ENCODE results near the gene HERPUD1. TPM values are rescaled to one million over a fixed set of nuclear protein-coding genes. Genes with fewer than 3 reads are reported as not detected.

HERPUD1 gene
- total and polyA plus RNA-seq, 2 donors from 2014 or later, result 209 to 234 TPM

DNA sequence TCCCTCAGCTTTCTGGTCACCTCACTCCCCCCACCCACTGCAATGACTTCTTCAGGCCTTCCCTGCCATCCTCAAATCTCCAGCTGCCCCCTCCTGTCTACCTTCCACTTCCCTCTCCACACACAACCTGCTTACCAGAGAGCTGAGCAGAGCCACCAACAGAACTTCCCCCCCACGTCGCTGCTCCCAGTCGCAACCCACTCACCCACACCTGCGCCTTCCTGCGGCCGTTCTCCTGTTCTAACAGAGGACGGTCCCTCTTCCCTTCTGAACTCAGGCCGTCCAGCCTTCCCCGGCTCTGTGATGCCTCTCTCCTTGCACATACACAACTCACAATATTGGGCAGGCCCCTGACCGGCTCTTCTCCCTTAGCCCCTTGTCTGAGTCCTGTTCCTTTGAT is 43.8 kb downstream of the HERPUD1 start:
- no peaks in the 10 kb centered on the region for H3K36me3 ChIP-seq (ENCODE audit: control insufficient read depth in 2 of 3, insufficient read depth in 3 of 3, low read length in 3 of 3)
- intact Hi-C loops (cut with DNase I), result loop anchor here (10.0 kb wide), 1 partner anchor 69 kb away; no protein-coding TSS in a partner anchor
- H3K9ac ChIP-seq (ENCODE audit: low read length in 3 of 3), result no peak overlapping the region
- no peak for FAIRE-seq
- peaks cover 0 to 3% (median 0%) of the 10 kb centered on the region in 3 donors for H3K4me1 ChIP-seq (ENCODE audit: control insufficient read depth in 2 of 3, insufficient read depth in 2 of 3, low read depth in 1 of 3, low read length in 3 of 3)
- H3K27ac ChIP-seq (ENCODE audit: low read depth in 2 of 2, low read length in 2 of 2), result no peak overlapping the region
- H3K4me3 ChIP-seq (ENCODE audit: low read length in 3 of 3), result no peak overlapping the region
- H3K27me3 ChIP-seq (ENCODE audit: control insufficient read depth, insufficient read depth, low read length), result no peaks in the 10 kb centered on the region
- TF ChIP-seq, protein P1, sequence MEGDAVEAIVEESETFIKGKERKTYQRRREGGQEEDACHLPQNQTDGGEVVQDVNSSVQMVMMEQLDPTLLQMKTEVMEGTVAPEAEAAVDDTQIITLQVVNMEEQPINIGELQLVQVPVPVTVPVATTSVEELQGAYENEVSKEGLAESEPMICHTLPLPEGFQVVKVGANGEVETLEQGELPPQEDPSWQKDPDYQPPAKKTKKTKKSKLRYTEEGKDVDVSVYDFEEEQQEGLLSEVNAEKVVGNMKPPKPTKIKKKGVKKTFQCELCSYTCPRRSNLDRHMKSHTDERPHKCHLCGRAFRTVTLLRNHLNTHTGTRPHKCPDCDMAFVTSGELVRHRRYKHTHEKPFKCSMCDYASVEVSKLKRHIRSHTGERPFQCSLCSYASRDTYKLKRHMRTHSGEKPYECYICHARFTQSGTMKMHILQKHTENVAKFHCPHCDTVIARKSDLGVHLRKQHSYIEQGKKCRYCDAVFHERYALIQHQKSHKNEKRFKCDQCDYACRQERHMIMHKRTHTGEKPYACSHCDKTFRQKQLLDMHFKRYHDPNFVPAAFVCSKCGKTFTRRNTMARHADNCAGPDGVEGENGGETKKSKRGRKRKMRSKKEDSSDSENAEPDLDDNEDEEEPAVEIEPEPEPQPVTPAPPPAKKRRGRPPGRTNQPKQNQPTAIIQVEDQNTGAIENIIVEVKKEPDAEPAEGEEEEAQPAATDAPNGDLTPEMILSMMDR (IDR thresholded peaks at IDR 0.05; ENCODE audit: borderline replicate concordance, extremely low read depth, insufficient read depth), result no peak
- no peaks in the 10 kb centered on the region for H3K9me3 ChIP-seq (ENCODE audit: control insufficient read depth in 2 of 3, insufficient read depth in 1 of 3, low read length in 3 of 3)
- DNase-seq, result no peak

- H3K27me3 ChIP-seq (ENCODE audit: control insufficient read depth, insufficient read depth, low read length), result no peaks in the 10 kb centered on the region
- H3K9ac ChIP-seq (ENCODE audit: low read length in 3 of 3), result no peak overlapping the region
- FAIRE-seq (no peak), DNase-seq (no peak)
- H3K4me3 ChIP-seq (ENCODE audit: low read length in 3 of 3), result no peak overlapping the region
- no peaks in the 10 kb centered on the region for H3K4me1 ChIP-seq (ENCODE audit: control insufficient read depth in 2 of 3, insufficient read depth in 2 of 3, low read depth in 1 of 3, low read length in 3 of 3)
- no peak overlapping the region for H3K27ac ChIP-seq (ENCODE audit: low read depth in 2 of 2, low read length in 2 of 2)
- no peaks in the 10 kb centered on the region for H3K9me3 ChIP-seq (ENCODE audit: control insufficient read depth in 2 of 3, insufficient read depth in 1 of 3, low read length in 3 of 3)
- H3K36me3 ChIP-seq (ENCODE audit: control insufficient read depth in 2 of 3, insufficient read depth in 3 of 3, low read length in 3 of 3), result no peaks in the 10 kb centered on the region
- intact Hi-C loops (cut with DNase I), result loop anchor here (10.0 kb wide), 1 partner anchor 68 kb away; no protein-coding TSS in a partner anchor
- TF ChIP-seq, protein P1 (IDR thresholded peaks at IDR 0.05; ENCODE audit: borderline replicate concordance, extremely low read depth, insufficient read depth), result no peak
Measured at GRCh38 chr16:56977216-56977615, 45.3 kb downstream of the HERPUD1 start.

- intact Hi-C loops (cut with DNase I), result loop anchor here (10.0 kb wide), 1 partner anchor 67 kb away; no protein-coding TSS in a partner anchor
- Histone ChIP-seq H3K27me3 (ENCODE audit: control insufficient read depth, insufficient read depth, low read length) (no peaks in the 10 kb centered on the region), H3K9ac (ENCODE audit: low read length in 3 of 3) (no peak overlapping the region), H3K9me3 (ENCODE audit: control insufficient read depth in 2 of 3, insufficient read depth in 1 of 3, low read length in 3 of 3) (no peaks in the 10 kb centered on the region), H3K27ac (ENCODE audit: low read depth in 2 of 2, low read length in 2 of 2) (no peak overlapping the region), H3K4me3 (ENCODE audit: low read length in 3 of 3) (no peak overlapping the region), H3K36me3 (ENCODE audit: control insufficient read depth in 2 of 3, insufficient read depth in 3 of 3, low read length in 3 of 3) (no peaks in the 10 kb centered on the region), H3K4me1 (ENCODE audit: control insufficient read depth in 2 of 3, insufficient read depth in 2 of 3, low read depth in 1 of 3, low read length in 3 of 3) (no peaks in the 10 kb centered on the region)
- TF ChIP-seq, protein P1 (IDR thresholded peaks at IDR 0.05; ENCODE audit: borderline replicate concordance, extremely low read depth, insufficient read depth), result no peak
- no peak for DNase-seq
- no peak for FAIRE-seq
Measured at GRCh38 chr16:56977823-56978430, 46.0 kb downstream of the HERPUD1 start.

- Histone ChIP-seq H3K9ac (ENCODE audit: low read length in 3 of 3) (no peak overlapping the region), H3K27ac (ENCODE audit: low read depth in 2 of 2, low read length in 2 of 2) (no peak overlapping the region)
Measured at GRCh38 chr16:56980201-56980535, 48.2 kb downstream of the HERPUD1 start.

More at GRCh38 chr16:56980201-56980535, 48.2 kb downstream of the HERPUD1 start:
- H3K9me3 ChIP-seq (ENCODE audit: control insufficient read depth in 2 of 3, insufficient read depth in 1 of 3, low read length in 3 of 3), result no peaks in the 10 kb centered on the region
- no peak for DNase-seq
- TF ChIP-seq, protein P1 (IDR thresholded peaks at IDR 0.05; ENCODE audit: borderline replicate concordance, extremely low read depth, insufficient read depth), result no peak
- no peak for FAIRE-seq
- peaks cover 0 to 4% (median 0%) of the 10 kb centered on the region in 3 donors for H3K4me1 ChIP-seq (ENCODE audit: control insufficient read depth in 2 of 3, insufficient read depth in 2 of 3, low read depth in 1 of 3, low read length in 3 of 3)
- no peaks in the 10 kb centered on the region for H3K27me3 ChIP-seq (ENCODE audit: control insufficient read depth, insufficient read depth, low read length)
- intact Hi-C loops (cut with DNase I), result no loop called here
- H3K4me3 ChIP-seq (ENCODE audit: low read length in 3 of 3), result no peak overlapping the region
- H3K36me3 ChIP-seq (ENCODE audit: control insufficient read depth in 2 of 3, insufficient read depth in 3 of 3, low read length in 3 of 3), result no peaks in the 10 kb centered on the region

Measured in kidney (tissue), 14 donors.